Endothelial cell of umbilical vein (primary cell): Measurements from ENCODE around the gene NCEH1. TPM values are rescaled to one million over a fixed set of nuclear protein-coding genes. Genes with fewer than 3 reads are reported as not detected.

ENCODE experiments used
- BruUV-seq: library from RNA; stranded (reverse); fragments of 400-500 nt; replicated peaks from 2 replicates; lab custom pipeline; 2021; lab: Mats Ljungman, UMichigan
- CTCF ChIA-PET: fragments of 300-600, 350-600 bp; sonication (Branson Sonifier 250); formaldehyde crosslinking; loops from one replicate; lab custom pipeline; 2021; ENCODE audit warnings: antibody characterized with exemption, inconsistent platforms; lab: Charles Lee
- POLR2A ChIA-PET: fragments of 300-600, 350-600 bp; sonication (Branson Sonifier 250); formaldehyde crosslinking; loops from one replicate; lab custom pipeline; 2021; ENCODE audit warnings: antibody characterized with exemption, inconsistent platforms; lab: Charles Lee
- DNase-seq: peaks from one replicate; pipeline ENCODE4 v3.0.0-alpha.2; 2011; ENCODE audit warnings: low read depth, low spot score
- FAIRE-seq: peaks from 2 replicates; lab custom pipeline; 2011; peaks lifted over from hg19 to GRCh38; lab: Jason Lieb, UNC
- H2AFZ ChIP-seq: 2 replicates; pipeline ENCODE4 v1.6.0; 2012; ENCODE audit warnings: low read depth, low read length, control low read depth, inconsistent platforms
- H3K27ac ChIP-seq: 2 replicates; pipeline ENCODE4 v1.5.1; 2011; ENCODE audit warnings: low read depth, mild to moderate bottlenecking, control low read depth, low read length, moderate library complexity; ENCODE audit not compliant: insufficient read depth
- H3K27me3 ChIP-seq, 2 experiments: 2 replicates each; pipeline versions ENCODE4 v1.6.0 to v1.6.1; 2011; ENCODE audit warnings: low read length in 2 of 2, mixed read lengths in 1 of 2; ENCODE audit not compliant: control insufficient read depth in 2 of 2, insufficient read depth in 2 of 2
- H3K36me3 ChIP-seq, 2 experiments: 2 replicates in 1 of 2; 3 replicates in 1 of 2; pipeline ENCODE4 v1.5.1; 2011; ENCODE audit warnings: low read length in 2 of 2, mild to moderate bottlenecking in 1 of 2, moderate library complexity in 1 of 2; ENCODE audit not compliant: control insufficient read depth in 2 of 2, insufficient read depth in 2 of 2; ENCODE audit errors: extremely low read depth in 1 of 2
- H3K4me1 ChIP-seq: 3 replicates; pipeline ENCODE4 v1.5.1; 2011; ENCODE audit warnings: mild to moderate bottlenecking, low read length; ENCODE audit not compliant: control insufficient read depth, insufficient read depth; ENCODE audit errors: extremely low read depth
- H3K4me2 ChIP-seq: 2 replicates; pipeline ENCODE4 v1.6.1; 2011; ENCODE audit warnings: low read length, control low read depth, mixed read lengths; ENCODE audit not compliant: insufficient read depth
- H3K4me3 ChIP-seq, 3 experiments: fragments of 200-600 bp in 1 of 3; sonication (generic), shearing (Covaris generic) in 1 of 3; replicated peaks in 1 of 3; 2 replicates each; pipeline ENCODE4 v1.5.1; 2011 to 2016; ENCODE audit warnings: control low read depth in 3 of 3, low read length in 3 of 3, mild to moderate bottlenecking in 2 of 3, inconsistent platforms in 1 of 3, low read depth in 1 of 3, moderate library complexity in 1 of 3; ENCODE audit not compliant: insufficient read depth in 1 of 3
- H3K79me2 ChIP-seq: 2 replicates; pipeline ENCODE4 v1.6.0; 2012; ENCODE audit warnings: low read length, inconsistent platforms; ENCODE audit not compliant: control insufficient read depth, insufficient read depth
- H3K9ac ChIP-seq: replicated peaks from 2 replicates; pipeline ENCODE3; 2011; ENCODE audit warnings: low read length, control low read depth; ENCODE audit not compliant: insufficient read depth; ENCODE audit errors: extremely low read depth
- H3K9me1 ChIP-seq: replicated peaks from 3 replicates; pipeline ENCODE4 v1.6.0; 2011; ENCODE audit warnings: mild to moderate bottlenecking, low read length; ENCODE audit not compliant: control insufficient read depth, insufficient read depth; ENCODE audit errors: extremely low read depth
- H3K9me3 ChIP-seq: replicated peaks from 2 replicates; pipeline ENCODE4 v1.5.1; 2012; ENCODE audit warnings: low read length, inconsistent platforms; ENCODE audit not compliant: control insufficient read depth, insufficient read depth
- H4K20me1 ChIP-seq: replicated peaks from 2 replicates; pipeline ENCODE3; 2011; ENCODE audit warnings: mild to moderate bottlenecking, low read length; ENCODE audit not compliant: control insufficient read depth, insufficient read depth; ENCODE audit errors: extremely low read depth
- CTCF ChIP-seq, 2 donors: IDR thresholded peaks; 1 replicate in 1 of 2; 2 replicates in 1 of 2; pipeline ENCODE4 v1.5.1; 2011; ENCODE audit warnings: low read length in 2 of 2, mild to moderate bottlenecking in 2 of 2, moderate library complexity in 2 of 2, control low read depth in 1 of 2, inconsistent platforms in 1 of 2, low read depth in 1 of 2; ENCODE audit not compliant: insufficient read depth in 1 of 2; ENCODE audit errors: extremely low read depth in 1 of 2
- EZH2 ChIP-seq: IDR thresholded peaks from 2 replicates; pipeline ENCODE4 v1.6.1; 2012; ENCODE audit warnings: borderline replicate concordance, low read depth, mild to moderate bottlenecking, moderate library complexity, low read length, inconsistent platforms; ENCODE audit not compliant: severe bottlenecking
- FOS ChIP-seq: IDR thresholded peaks from 2 replicates; pipeline ENCODE4 v1.6.1; 2011; ENCODE audit warnings: mild to moderate bottlenecking, low read length, moderate library complexity, borderline replicate concordance; ENCODE audit not compliant: insufficient read depth
- GATA2 ChIP-seq: IDR thresholded peaks from 2 replicates; pipeline ENCODE4 v1.7.0; 2011; ENCODE audit warnings: low read depth, mild to moderate bottlenecking, moderate library complexity, mixed read lengths, low read length; ENCODE audit not compliant: insufficient read length, insufficient read depth
- JUN ChIP-seq: IDR thresholded peaks from 2 replicates; pipeline ENCODE4 v1.6.1; 2011; ENCODE audit warnings: borderline replicate concordance, low read depth; ENCODE audit not compliant: insufficient read length, insufficient read depth
- MAX ChIP-seq: IDR thresholded peaks from 2 replicates; pipeline ENCODE4 v1.6.1; 2011; ENCODE audit not compliant: insufficient read depth, insufficient read length
- MYC ChIP-seq: IDR thresholded peaks from one replicate; pipeline ENCODE4 v1.6.1; 2011; ENCODE audit warnings: mild to moderate bottlenecking, low read depth, low read length
- POLR2A ChIP-seq: IDR thresholded peaks from 2 replicates; pipeline ENCODE4 v1.6.1; 2012; ENCODE audit warnings: low read depth, mild to moderate bottlenecking, control low read depth, low read length
- POLR2AphosphoS5 ChIP-seq: IDR thresholded peaks from 2 replicates; pipeline ENCODE4 v1.6.1; 2012; ENCODE audit warnings: low read depth, mild to moderate bottlenecking, control low read depth, low read length, moderate library complexity; ENCODE audit not compliant: insufficient read depth
- dilution Hi-C: fragments of 300-500 bp; cut with MboI; formaldehyde crosslinking; loops from one replicate; pipeline ENCODE4 v1.15.0; 2019; ENCODE audit warnings: low sequenced_read_pairs; ENCODE audit not compliant: extremely low pct_ligation_motif_present
- intact Hi-C: fragments of 100-400 bp; cut with micrococcal nuclease; formaldehyde crosslinking; loops from one replicate; pipeline ENCODE4 v1.10.0; 2022
- polyA plus RNA-seq, 4 experiments: library from polyadenylated mRNA; depleted of rRNA in 3 of 4; stranded (reverse) in 3 of 4; unstranded in 1 of 4; fragments of >200 nt; gene quantifications; 2 replicates each; pipeline versions ENCODE4 v1.2.1 to v1.2.3, GENCODE V29; 2011 to 2012; ENCODE audit warnings: missing spikeins in 1 of 4
- total RNA-seq: library from RNA; stranded (reverse); gene quantifications from 2 replicates; pipeline ENCODE4 v1.2.3, GENCODE V29; 2021

The NCEH1 gene
- total and polyA plus RNA-seq, 2 donors (not counting 3 experiments of a cell fraction or from before 2014, with no cell fraction given): 10.0 to 20.3 TPM

GRCh38 chr3:172630316-172630715, 80.6 kb downstream of the NCEH1 start:
- Histone ChIP-seq H3K4me2 (no peak overlapping the region), H4K20me1 (no peaks in the 10 kb centered on the region), H3K4me3 (no peak overlapping the region), H3K79me2 (no peaks in the 10 kb centered on the region), H2AFZ (no peak overlapping the region), H3K9me1 (no peaks in the 10 kb centered on the region), H3K27ac (no peak overlapping the region), H3K9me3 (no peaks in the 10 kb centered on the region), H3K27me3 (no peaks in the 10 kb centered on the region), H3K4me1 (peaks cover 7% of the 10 kb centered on the region), H3K9ac (no peak overlapping the region), H3K36me3 (no peaks in the 10 kb centered on the region)
- TF ChIP-seq MAX: no peak
- TF ChIP-seq CTCF (IDR thresholded peaks at IDR 0.05; ENCODE audit: extremely low read depth in 1 of 2, insufficient read depth in 1 of 2, low read depth in 1 of 2, low read length in 2 of 2): no peak
- TF ChIP-seq POLR2A: no peak
- no peak for TF ChIP-seq MYC
- no peak for TF ChIP-seq FOS
- TF ChIP-seq EZH2: no peak
- TF ChIP-seq POLR2AphosphoS5: no peak
- no peak for TF ChIP-seq GATA2
- TF ChIP-seq JUN: no peak
- dilution Hi-C loops (no loop called here), intact Hi-C loops (no loop called here)
- no peak for DNase-seq
- CTCF ChIA-PET: interaction anchor here (1.4 to 1.5 kb wide), 2 partner anchors 14 to 34 kb away, joined by 3 to 6 read pairs; no protein-coding TSS in a partner anchor
- POLR2A ChIA-PET: no interaction called here
- no TSS peak for BruUV-seq
- no peak for FAIRE-seq
